Measurements from ENCODE around the gene PRKAG2.

Gene PRKAG2

GRCh38 chr7:151813445-151813844 lies 63.5 kb downstream of the PRKAG2 start:
- no peak for TF ChIP-seq CTCF (IDR thresholded peaks at IDR 0.05)

GRCh38 chr7:151812967-151813366 lies 63.9 kb downstream of the PRKAG2 start:
- TF ChIP-seq CTCF (IDR thresholded peaks at IDR 0.05): no peak

- TF ChIP-seq CTCF (IDR thresholded peaks at IDR 0.05): no peak
Observed at GRCh38 chr7:151810441-151811232, 66.3 kb downstream of the PRKAG2 start.

- no peak for TF ChIP-seq CTCF (IDR thresholded peaks at IDR 0.05)
Observed at GRCh38 chr7:151809864-151810170, 67.1 kb downstream of the PRKAG2 start.

- no peak for TF ChIP-seq CTCF (IDR thresholded peaks at IDR 0.05)
Observed at GRCh38 chr7:151809146-151809863, 67.6 kb downstream of the PRKAG2 start.

GRCh38 chr7:151808400-151809145 lies 68.3 kb downstream of the PRKAG2 start:
- no peak for TF ChIP-seq CTCF (IDR thresholded peaks at IDR 0.05)

- no peak for TF ChIP-seq CTCF (IDR thresholded peaks at IDR 0.05)
Observed at GRCh38 chr7:151807846-151808245, 69.1 kb downstream of the PRKAG2 start.

Measured in LNCAP (cell line).